Measurements from ENCODE around the gene SEPTIN14.
"Not testable (repeated sequence)": the region's sequence is repeated elsewhere in the genome, so short reads cannot be mapped to it uniquely, and the experiment has no call there.

Gene SEPTIN14

GRCh38 chr7:55871932-55872485, 9.5 kb upstream of the SEPTIN14 start:
- Histone ChIP-seq H3K9me3 (ENCODE audit: insufficient read depth, low read length, severe bottlenecking) (no peaks in the 10 kb centered on the region), H3K4me2 (ENCODE audit: insufficient read depth, low read length) (no peak overlapping the region), H3K36me3 (ENCODE audit: insufficient read depth, low read length) (no peaks in the 10 kb centered on the region), H2AFZ (ENCODE audit: low read depth, low read length) (no peak overlapping the region), H3K9ac (ENCODE audit: low read depth, low read length) (no peak overlapping the region), H3K4me3 (ENCODE audit: low read depth in 1 of 2, low read length in 2 of 2) (no peak overlapping the region), H4K20me1 (ENCODE audit: insufficient read depth, low read length) (no peaks in the 10 kb centered on the region), H3K27ac (ENCODE audit: low read length) (no peak overlapping the region), H3K4me1 (ENCODE audit: insufficient read depth, low read length) (no peaks in the 10 kb centered on the region), H3K79me2 (ENCODE audit: insufficient read depth, low read length) (no peaks in the 10 kb centered on the region), H3K27me3 (ENCODE audit: insufficient read depth, low read length, poor library complexity) (no peaks in the 10 kb centered on the region)
- DNase-seq (no peak), ATAC-seq (ENCODE audit: insufficient read depth, low read depth) (no peak)
- no peak for TF ChIP-seq EZH2 (IDR thresholded peaks at IDR 0.05; ENCODE audit: borderline replicate concordance, low read depth, low read length, severe bottlenecking)
- TF ChIP-seq CTCF (IDR thresholded peaks at IDR 0.05; ENCODE audit: borderline replicate concordance, extremely low read depth, low read length, poor library complexity, severe bottlenecking): no peak

- H3K4me3 ChIP-seq (ENCODE audit: low read depth in 1 of 2, low read length in 2 of 2); H3K36me3 ChIP-seq (ENCODE audit: insufficient read depth, low read length); H3K4me2 ChIP-seq (ENCODE audit: insufficient read depth, low read length); H2AFZ ChIP-seq (ENCODE audit: low read depth, low read length); H3K27me3 ChIP-seq (ENCODE audit: insufficient read depth, low read length, poor library complexity); ATAC-seq (ENCODE audit: insufficient read depth, low read depth); H3K9ac ChIP-seq (ENCODE audit: low read depth, low read length); H3K4me1 ChIP-seq (ENCODE audit: insufficient read depth, low read length); H3K27ac ChIP-seq (ENCODE audit: low read length); DNase-seq; H3K9me3 ChIP-seq (ENCODE audit: insufficient read depth, low read length, severe bottlenecking); H4K20me1 ChIP-seq (ENCODE audit: insufficient read depth, low read length); H3K79me2 ChIP-seq (ENCODE audit: insufficient read depth, low read length): not testable (repeated sequence)
Observed at GRCh38 chr7:55868989-55869388, 6.4 kb upstream of the SEPTIN14 start.

DNA sequence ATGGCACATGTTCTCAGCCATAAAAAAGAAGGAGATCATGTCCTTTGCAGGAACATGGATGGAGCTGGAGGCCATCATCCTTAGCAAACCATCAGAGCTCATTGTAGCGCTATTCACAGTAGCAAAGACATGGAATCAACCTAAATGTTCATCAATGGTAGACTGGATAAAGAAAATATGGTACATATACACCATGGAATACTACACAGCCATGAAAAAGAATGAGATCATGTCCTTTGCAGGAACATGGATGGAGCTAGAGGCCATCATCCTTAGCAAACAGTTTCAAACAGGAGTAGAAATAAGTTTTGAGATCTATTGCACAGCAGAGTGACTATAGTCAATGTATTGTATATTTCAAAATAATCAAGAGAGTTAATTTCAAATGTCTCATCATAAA, 17.4 kb downstream of the SEPTIN14 start:
- not testable (repeated sequence) for H3K4me3 ChIP-seq (ENCODE audit: low read depth in 1 of 2, low read length in 2 of 2); ATAC-seq (ENCODE audit: insufficient read depth, low read depth); DNase-seq; H3K27ac ChIP-seq (ENCODE audit: low read length); H3K4me1 ChIP-seq (ENCODE audit: insufficient read depth, low read length); H2AFZ ChIP-seq (ENCODE audit: low read depth, low read length); H3K79me2 ChIP-seq (ENCODE audit: insufficient read depth, low read length); H3K27me3 ChIP-seq (ENCODE audit: insufficient read depth, low read length, poor library complexity); H4K20me1 ChIP-seq (ENCODE audit: insufficient read depth, low read length); H3K36me3 ChIP-seq (ENCODE audit: insufficient read depth, low read length); H3K9ac ChIP-seq (ENCODE audit: low read depth, low read length); H3K9me3 ChIP-seq (ENCODE audit: insufficient read depth, low read length, severe bottlenecking); H3K4me2 ChIP-seq (ENCODE audit: insufficient read depth, low read length)

DNA sequence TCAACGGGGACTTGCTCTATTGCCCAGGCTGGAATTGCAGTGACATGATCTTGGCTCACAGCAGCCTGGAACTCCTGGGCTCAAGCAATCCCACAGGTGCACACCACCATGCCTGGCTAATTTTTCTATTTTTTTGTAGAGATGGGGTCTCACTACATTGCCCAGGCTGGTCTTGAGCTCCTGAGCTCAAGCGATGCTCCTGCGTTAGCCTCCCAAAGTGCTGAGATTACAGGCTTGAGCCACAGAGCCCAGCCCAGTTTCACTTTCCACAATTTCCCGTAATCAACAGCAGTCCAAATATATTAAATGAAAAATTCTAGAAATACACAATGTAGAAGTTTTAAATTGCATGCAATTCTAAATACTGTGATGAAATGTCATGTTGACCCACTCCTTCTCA, 24.0 kb downstream of the SEPTIN14 start:
- H3K4me1 ChIP-seq (ENCODE audit: insufficient read depth, low read length): no peaks in the 10 kb centered on the region
- H3K79me2 ChIP-seq (ENCODE audit: insufficient read depth, low read length): no peaks in the 10 kb centered on the region
- H3K9ac ChIP-seq (ENCODE audit: low read depth, low read length): no peak overlapping the region
- no peak for ATAC-seq (ENCODE audit: insufficient read depth, low read depth)
- TF ChIP-seq CTCF (IDR thresholded peaks at IDR 0.05; ENCODE audit: borderline replicate concordance, extremely low read depth, low read length, poor library complexity, severe bottlenecking) (no peak), EZH2 (IDR thresholded peaks at IDR 0.05; ENCODE audit: borderline replicate concordance, low read depth, low read length, severe bottlenecking) (no peak)
- no peak overlapping the region for H2AFZ ChIP-seq (ENCODE audit: low read depth, low read length)
- H4K20me1 ChIP-seq (ENCODE audit: insufficient read depth, low read length): no peaks in the 10 kb centered on the region
- H3K36me3 ChIP-seq (ENCODE audit: insufficient read depth, low read length): no peaks in the 10 kb centered on the region
- no peaks in the 10 kb centered on the region for H3K27me3 ChIP-seq (ENCODE audit: insufficient read depth, low read length, poor library complexity)
- H3K27ac ChIP-seq (ENCODE audit: low read length): no peak overlapping the region
- no peak overlapping the region for H3K4me2 ChIP-seq (ENCODE audit: insufficient read depth, low read length)
- no peak overlapping the region for H3K4me3 ChIP-seq (ENCODE audit: low read depth in 1 of 2, low read length in 2 of 2)
- H3K9me3 ChIP-seq (ENCODE audit: insufficient read depth, low read length, severe bottlenecking): no peaks in the 10 kb centered on the region
- DNase-seq: no peak
